Measurements from ENCODE around the gene LMO1. TPM values are rescaled to one million over a fixed set of nuclear protein-coding genes. Genes with fewer than 3 reads are reported as not detected.

Gene LMO1
- total RNA-seq, 1 donor from 2014 or later, result not detected

Other genes with a start within 250 kb of the LMO1 start
- 3.6 TPM for gene TUB, start 182.7 kb downstream of the LMO1 start, total RNA-seq
- 12.9 TPM for gene RIC3, start 94.9 kb downstream of the LMO1 start, total RNA-seq